KOPT-K1 (cell line): ENCODE results near the gene TNC.

Experiments used
- H3K27ac ChIP-seq: fragments of 200-600 bp; sonication (generic); 2 replicates; pipeline ENCODE4 v1.5.1; 2016; ENCODE audit warnings: antibody characterized with exemption, mild to moderate bottlenecking, low read depth, low read length; ENCODE audit not compliant: poor library complexity, severe bottlenecking
- H3K36me3 ChIP-seq: fragments of 200-600 bp; sonication (generic); 2 replicates; pipeline ENCODE4 v1.5.1; 2017; ENCODE audit warnings: antibody characterized with exemption, mild to moderate bottlenecking, low read length, moderate library complexity; ENCODE audit not compliant: insufficient read depth
- H3K9me3 ChIP-seq: fragments of 200-600 bp; sonication (generic); 2 replicates; pipeline ENCODE4 v1.5.1; 2017; ENCODE audit warnings: antibody characterized with exemption, low read length, mild to moderate bottlenecking; ENCODE audit not compliant: insufficient read depth, poor library complexity, severe bottlenecking

TNC gene

DNA sequence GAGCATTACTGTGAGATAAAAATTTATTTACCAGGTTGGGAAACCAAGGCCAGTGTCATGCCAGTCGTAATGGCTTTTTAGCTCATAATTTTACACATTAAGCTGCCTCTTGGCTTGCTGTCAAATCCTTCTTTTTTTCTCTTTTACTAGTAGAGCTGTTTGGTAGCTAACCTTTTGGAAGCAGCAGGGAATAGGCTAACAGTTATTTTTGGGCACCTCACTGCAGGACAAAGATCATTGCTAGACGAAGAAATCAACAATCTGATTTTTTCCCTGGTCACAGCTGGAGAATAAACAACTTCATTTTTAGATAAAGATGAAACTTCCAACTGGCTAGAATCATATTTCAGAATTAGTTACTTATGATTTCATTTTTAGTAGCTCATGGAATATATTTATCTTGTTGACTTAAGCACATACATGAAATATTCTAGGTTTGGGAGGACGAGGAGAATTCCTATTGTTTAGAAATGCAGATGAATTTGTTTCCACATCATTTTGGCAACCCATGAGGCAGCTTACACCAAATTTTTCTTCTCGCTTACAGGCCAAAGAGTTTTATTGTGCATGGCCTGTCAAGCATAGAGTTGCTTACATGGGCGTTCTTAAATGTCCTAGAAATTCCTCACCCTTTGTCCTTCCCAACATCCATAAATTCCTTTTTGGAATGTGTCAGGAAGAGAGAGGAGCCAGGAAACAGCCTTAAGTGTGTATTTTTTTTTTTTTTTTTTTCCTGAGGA lies 19.6 kb downstream of the TNC start:
- no peaks in the 10 kb centered on the region for H3K9me3 ChIP-seq
- no peak overlapping the region for H3K27ac ChIP-seq
- H3K36me3 ChIP-seq: no peaks in the 10 kb centered on the region

DNA sequence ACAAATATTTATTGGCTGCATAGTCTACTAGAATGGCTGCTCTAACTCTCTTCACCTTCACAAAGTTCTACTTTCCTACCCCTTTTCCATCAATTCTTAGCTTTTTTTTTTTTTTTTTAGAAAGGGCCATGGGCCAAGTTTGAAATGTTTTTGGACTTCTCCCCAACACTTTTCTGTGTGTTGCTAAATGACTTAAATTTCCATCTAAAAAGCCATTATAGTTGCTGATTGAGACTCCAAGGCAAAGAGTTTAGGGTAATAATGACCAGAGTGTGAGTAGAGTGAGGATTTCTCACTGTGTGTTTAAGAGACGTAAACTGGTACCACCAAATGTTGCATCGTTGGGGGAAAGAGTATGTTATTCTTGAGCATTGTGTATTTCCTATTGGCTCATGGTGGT lies 24.4 kb downstream of the TNC start:
- Histone ChIP-seq H3K27ac (no peak overlapping the region), H3K9me3 (no peaks in the 10 kb centered on the region), H3K36me3 (no peaks in the 10 kb centered on the region)

- Histone ChIP-seq H3K36me3 (no peaks in the 10 kb centered on the region), H3K9me3 (no peaks in the 10 kb centered on the region), H3K27ac (no peak overlapping the region)
Measured at GRCh38 chr9:115090486-115090885, 27.5 kb downstream of the TNC start.

DNA sequence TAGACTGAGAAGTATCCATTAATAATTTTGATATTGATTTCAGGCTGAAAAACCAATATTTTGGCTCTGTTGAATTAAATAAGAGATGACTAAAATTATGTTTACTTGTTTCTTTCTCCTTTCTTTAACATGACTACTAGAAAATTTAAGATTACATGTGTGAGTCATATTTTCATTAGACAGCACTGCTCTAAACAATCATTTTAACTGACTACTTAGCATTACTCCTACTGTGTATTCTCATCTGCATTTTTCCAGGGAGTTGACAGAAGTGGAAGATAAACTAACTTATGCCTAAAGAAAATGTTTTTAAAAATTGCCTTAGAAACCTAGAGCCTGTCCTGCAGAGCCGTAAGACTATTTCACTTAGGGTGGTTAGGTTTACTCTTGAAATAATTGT lies 29.1 kb downstream of the TNC start:
- Histone ChIP-seq H3K9me3 (no peaks in the 10 kb centered on the region), H3K36me3 (no peaks in the 10 kb centered on the region), H3K27ac (no peak overlapping the region)

DNA sequence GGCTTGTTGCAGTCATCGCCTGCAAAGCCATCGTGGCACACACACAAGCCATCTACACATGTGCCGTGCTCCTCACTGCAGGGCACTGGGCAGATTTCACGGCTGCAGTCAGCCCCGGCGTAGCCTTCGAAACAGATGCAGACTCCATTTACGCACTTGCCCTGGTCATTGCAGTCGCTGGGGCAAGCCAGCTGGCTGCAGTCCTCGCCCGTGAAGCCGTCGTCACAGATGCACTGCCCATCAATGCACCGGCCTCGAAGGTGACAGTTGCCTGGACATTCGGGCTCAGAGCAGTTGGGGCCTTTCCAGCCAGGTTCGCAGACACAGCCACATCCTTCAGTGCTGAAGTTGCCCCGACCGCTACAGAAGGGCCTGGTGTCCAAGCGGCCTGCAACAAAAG lies 31.1 kb downstream of the TNC start:
- Histone ChIP-seq H3K9me3 (no peaks in the 10 kb centered on the region), H3K27ac (no peak overlapping the region), H3K36me3 (no peaks in the 10 kb centered on the region)

DNA sequence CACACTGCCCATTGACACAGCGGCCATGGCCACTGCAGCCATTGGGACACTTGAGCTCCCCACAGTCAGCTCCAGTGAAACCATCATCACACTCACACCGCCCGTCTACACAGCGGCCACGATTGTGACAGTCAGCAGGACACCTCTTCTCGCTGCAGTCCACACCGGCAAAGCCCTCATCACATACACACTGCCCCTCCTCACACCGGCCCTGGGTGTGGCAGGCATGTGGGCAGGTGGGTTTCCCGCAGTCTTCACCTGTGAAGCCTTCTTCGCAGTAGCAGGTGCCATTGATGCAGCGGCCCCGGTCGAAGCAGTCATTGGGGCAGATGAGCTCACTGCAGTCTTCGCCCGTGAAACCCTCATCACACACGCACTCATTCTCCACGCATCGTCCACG lies 31.5 kb downstream of the TNC start:
- Histone ChIP-seq H3K36me3 (no peaks in the 10 kb centered on the region), H3K9me3 (no peaks in the 10 kb centered on the region), H3K27ac (no peak overlapping the region)

GRCh38 chr9:115085773-115086377 lies 32.1 kb downstream of the TNC start:
- H3K36me3 ChIP-seq: no peaks in the 10 kb centered on the region
- H3K27ac ChIP-seq: no peak overlapping the region
- no peaks in the 10 kb centered on the region for H3K9me3 ChIP-seq

DNA sequence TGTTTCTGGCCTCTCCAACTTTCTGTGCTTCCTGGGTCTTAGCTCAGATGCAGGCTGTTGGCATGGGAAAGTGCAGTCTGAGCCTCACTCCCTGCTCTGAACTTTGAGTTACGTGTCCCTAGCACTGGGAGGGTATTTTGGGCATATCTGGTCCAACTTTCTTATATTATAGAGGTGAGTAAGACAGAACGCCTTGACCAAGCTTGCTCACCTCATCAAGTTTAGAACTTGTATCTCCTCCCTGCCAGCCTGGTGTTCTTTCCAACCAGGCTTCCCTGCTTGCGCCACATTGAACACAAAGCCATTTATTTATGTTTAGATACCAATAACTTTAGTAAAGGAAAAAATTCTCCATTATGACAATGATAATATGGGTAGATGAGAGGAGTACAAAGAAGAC lies 33.2 kb downstream of the TNC start:
- H3K9me3 ChIP-seq: no peaks in the 10 kb centered on the region
- H3K27ac ChIP-seq: no peak overlapping the region
- H3K36me3 ChIP-seq: no peaks in the 10 kb centered on the region

DNA sequence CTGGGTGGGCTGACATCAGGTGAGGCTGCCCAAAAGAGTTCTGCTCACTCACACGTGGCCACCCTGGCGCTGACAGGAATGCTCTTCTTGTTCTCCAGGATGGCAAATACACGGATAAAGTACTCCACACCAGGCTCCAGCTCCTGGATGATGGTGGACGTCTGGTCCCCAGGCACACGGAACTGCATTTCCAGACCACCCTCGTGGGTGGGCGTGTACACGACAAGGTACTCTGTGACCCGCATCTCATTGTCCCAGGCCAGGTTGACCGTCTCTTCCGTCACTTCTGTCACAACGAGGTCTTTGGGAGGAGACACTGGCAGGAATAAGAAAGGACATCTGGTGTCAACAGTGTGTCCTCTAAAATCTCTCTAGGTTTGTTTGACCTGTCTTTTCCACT lies 33.8 kb downstream of the TNC start:
- H3K27ac ChIP-seq: no peak overlapping the region
- H3K9me3 ChIP-seq: no peaks in the 10 kb centered on the region
- no peaks in the 10 kb centered on the region for H3K36me3 ChIP-seq

DNA sequence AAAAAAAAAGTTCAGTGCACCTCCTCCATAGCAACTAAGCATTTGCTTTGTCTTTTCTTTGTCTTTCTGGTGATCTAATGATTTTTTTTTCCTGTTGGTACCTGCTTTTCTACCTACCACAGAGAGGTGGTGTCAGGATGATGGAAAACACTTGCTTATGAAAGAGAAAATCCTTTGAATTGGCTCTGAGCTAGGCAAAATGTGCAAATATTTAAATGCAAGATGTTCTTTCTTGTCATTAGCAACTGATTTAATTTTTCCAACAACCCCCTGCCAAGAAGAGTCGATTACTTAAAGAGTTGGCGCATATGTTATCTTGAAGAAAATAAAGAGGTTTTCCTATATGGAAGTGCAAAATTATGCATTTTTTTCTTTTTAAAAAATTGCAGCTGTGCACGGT lies 37.7 kb downstream of the TNC start:
- no peak overlapping the region for H3K27ac ChIP-seq
- H3K36me3 ChIP-seq: no peaks in the 10 kb centered on the region
- no peaks in the 10 kb centered on the region for H3K9me3 ChIP-seq

DNA sequence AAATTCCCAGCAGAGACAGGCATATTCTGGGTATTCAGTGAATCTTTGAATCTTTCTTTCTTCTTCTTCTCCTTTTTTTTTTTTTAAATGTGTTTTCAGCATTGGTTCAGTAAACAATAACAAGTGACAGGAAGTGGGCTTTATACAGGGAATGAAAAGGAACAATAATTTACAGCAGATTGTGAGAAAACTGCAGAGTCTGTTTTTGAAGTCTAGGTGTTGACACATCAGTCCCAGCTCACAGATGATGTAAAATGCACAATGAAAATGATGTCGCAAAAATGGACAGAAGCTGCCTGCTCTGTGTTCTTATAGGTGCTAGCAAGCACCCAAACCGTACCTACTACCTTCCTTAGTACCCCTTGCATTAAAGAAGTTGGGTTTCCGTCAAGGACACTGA lies 38.8 kb downstream of the TNC start:
- no peak overlapping the region for H3K27ac ChIP-seq
- no peaks in the 10 kb centered on the region for H3K9me3 ChIP-seq
- H3K36me3 ChIP-seq: no peaks in the 10 kb centered on the region

- Histone ChIP-seq H3K9me3 (no peaks in the 10 kb centered on the region), H3K36me3 (no peaks in the 10 kb centered on the region), H3K27ac (no peak overlapping the region)
Measured at GRCh38 chr9:115073456-115073855, 44.5 kb downstream of the TNC start.

GRCh38 chr9:115071176-115071575 lies 46.8 kb downstream of the TNC start:
- Histone ChIP-seq H3K36me3 (no peaks in the 10 kb centered on the region), H3K27ac (no peak overlapping the region), H3K9me3 (no peaks in the 10 kb centered on the region)

DNA sequence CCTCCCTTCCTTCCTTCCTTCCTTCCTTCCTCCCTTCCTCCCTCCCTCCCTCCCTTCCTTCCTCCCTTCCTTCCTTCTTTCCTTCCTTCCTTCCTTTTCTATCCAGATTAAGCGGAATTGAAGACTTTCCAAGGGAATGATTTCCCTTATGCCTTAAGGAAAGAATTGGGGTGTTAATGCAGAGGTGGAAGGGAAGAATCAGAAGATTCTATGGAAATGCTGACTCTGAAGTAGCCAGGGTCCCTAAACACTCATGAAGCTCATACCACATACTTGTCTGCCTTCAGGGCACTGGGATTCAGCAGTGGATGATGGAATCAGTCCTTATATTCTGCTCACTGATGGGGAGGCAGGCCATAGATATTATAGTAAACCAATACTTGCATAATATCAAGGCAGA lies 48.2 kb downstream of the TNC start:
- H3K36me3 ChIP-seq: no peaks in the 10 kb centered on the region
- no peak overlapping the region for H3K27ac ChIP-seq
- H3K9me3 ChIP-seq: no peaks in the 10 kb centered on the region

DNA sequence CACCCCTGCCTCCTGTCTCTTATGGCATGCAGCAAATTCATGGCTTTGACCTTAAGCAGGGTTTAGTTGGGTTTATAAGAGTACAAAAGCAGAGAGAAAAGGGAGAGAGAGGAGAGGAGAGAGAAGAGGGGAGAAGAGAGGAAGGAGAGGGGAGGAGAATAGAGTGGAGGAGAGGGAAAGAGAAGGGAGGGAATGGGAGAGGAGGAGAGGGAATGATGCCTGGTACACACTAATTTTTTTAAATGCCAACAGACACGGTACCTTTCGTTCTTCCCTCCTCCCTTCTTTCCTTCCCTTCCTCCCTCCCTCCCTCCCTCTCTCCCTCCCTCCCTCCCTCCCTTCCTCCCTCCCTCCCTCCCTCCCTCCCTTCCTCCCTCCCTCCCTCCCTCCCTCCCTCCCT lies 48.7 kb downstream of the TNC start:
- no peak overlapping the region for H3K27ac ChIP-seq
- no peaks in the 10 kb centered on the region for H3K36me3 ChIP-seq
- no peaks in the 10 kb centered on the region for H3K9me3 ChIP-seq

DNA sequence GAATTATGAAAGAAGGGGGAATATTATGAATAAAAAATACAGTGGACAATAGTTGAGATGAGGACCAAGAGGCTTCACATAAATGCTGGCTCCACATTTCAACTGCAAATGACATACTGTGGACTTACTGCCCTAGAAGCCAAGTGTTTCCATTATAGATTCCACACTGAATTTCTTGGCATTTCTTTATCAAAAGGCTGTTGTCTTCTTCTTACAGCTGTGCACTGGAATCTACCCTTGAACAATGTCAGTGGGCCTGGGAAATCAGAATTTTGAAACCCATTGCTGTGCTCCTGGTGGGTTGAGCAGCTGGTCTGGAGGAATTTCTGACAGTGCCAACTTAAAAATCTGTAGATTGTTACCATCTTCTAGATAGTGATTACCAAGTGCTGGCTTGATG lies 49.9 kb downstream of the TNC start:
- H3K9me3 ChIP-seq: no peaks in the 10 kb centered on the region
- no peak overlapping the region for H3K27ac ChIP-seq
- no peaks in the 10 kb centered on the region for H3K36me3 ChIP-seq
